Neural cell (in vitro differentiated cells): Measurements from ENCODE around the gene DNM3.

Experiments
- EZH2 ChIP-seq: fragments of 200-600, 300-800 bp; shearing (Covaris generic), sonication (generic); IDR thresholded peaks from 2 replicates; pipeline ENCODE4 v1.6.1; 2014; ENCODE audit warnings: antibody characterized with exemption, low read length, borderline replicate concordance, mild to moderate bottlenecking; ENCODE audit not compliant: insufficient read depth, poor library complexity, severe bottlenecking
- MXI1 ChIP-seq: fragments of 450-650 bp; conservative IDR thresholded peaks from 2 replicates; pipeline ENCODE4 v1.6.1; 2014; ENCODE audit warnings: antibody characterized with exemption, mild to moderate bottlenecking; ENCODE audit not compliant: poor library complexity, severe bottlenecking
- RAD21 ChIP-seq: fragments of 450-650 bp; conservative IDR thresholded peaks from 2 replicates; pipeline ENCODE4 v1.6.1; 2014; ENCODE audit warnings: antibody characterized with exemption, mild to moderate bottlenecking, moderate library complexity
- TAF1 ChIP-seq: IDR thresholded peaks from 2 replicates; pipeline ENCODE4 v1.6.1; 2012; ENCODE audit warnings: low read depth
- TF ChIP-seq, protein P1 (sequence below): fragments of 450-650 bp; IDR thresholded peaks from 2 replicates; pipeline ENCODE4 v1.5.1; 2014; ENCODE audit warnings: antibody characterized with exemption, mild to moderate bottlenecking, moderate library complexity; ENCODE audit not compliant: poor library complexity, severe bottlenecking

DNA sequence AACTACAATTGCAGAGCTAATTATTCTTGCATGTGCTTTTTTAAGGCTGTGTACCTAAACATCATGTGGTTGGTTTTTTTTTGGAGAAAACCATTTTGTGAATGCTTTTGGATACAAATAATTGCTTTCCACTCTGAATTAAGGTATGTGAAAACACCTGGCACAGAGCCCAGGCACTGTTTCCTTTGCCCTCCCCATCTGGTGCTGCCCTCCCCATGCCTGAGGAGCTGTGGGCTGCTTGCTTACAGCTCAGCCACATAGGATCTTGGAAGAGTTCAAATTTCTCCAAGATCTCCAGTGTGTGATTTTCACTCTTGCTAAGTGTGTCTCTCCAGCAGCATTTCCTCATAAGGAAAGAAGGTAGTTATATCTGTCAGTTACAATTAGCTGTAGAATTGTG, 27.8 kb downstream of the DNM3 start:
- TF ChIP-seq EZH2, result no peak
- TF ChIP-seq, protein P1, sequence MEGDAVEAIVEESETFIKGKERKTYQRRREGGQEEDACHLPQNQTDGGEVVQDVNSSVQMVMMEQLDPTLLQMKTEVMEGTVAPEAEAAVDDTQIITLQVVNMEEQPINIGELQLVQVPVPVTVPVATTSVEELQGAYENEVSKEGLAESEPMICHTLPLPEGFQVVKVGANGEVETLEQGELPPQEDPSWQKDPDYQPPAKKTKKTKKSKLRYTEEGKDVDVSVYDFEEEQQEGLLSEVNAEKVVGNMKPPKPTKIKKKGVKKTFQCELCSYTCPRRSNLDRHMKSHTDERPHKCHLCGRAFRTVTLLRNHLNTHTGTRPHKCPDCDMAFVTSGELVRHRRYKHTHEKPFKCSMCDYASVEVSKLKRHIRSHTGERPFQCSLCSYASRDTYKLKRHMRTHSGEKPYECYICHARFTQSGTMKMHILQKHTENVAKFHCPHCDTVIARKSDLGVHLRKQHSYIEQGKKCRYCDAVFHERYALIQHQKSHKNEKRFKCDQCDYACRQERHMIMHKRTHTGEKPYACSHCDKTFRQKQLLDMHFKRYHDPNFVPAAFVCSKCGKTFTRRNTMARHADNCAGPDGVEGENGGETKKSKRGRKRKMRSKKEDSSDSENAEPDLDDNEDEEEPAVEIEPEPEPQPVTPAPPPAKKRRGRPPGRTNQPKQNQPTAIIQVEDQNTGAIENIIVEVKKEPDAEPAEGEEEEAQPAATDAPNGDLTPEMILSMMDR, result no peak
- no peak for TF ChIP-seq MXI1
- no peak for TF ChIP-seq RAD21
- no peak for TF ChIP-seq TAF1
